Neural crest cell (in vitro differentiated cells): ENCODE results near the gene RNF115. TPM values are rescaled to one million over a fixed set of nuclear protein-coding genes. Genes with fewer than 3 reads are reported as not detected.

Experiments
- DNase-seq: peaks from one replicate; pipeline ENCODE4 v3.0.0; 2021; ENCODE audit warnings: low read depth, mixed read lengths, low spot score
- H3K27ac Mint-ChIP-seq: one replicate; pipeline ENCODE4 v1.8.0; 2021; ENCODE audit warnings: mild to moderate bottlenecking, mixed read lengths; ENCODE audit not compliant: unreplicated experiment
- H3K27me3 Mint-ChIP-seq: 2 replicates; pipeline ENCODE4 v1.8.0; 2021; ENCODE audit warnings: low read depth, mild to moderate bottlenecking, mixed read lengths
- H3K36me3 Mint-ChIP-seq: 2 replicates; pipeline ENCODE4 v1.8.0; 2021; ENCODE audit warnings: low read depth, mild to moderate bottlenecking, mixed read lengths
- H3K4me1 Mint-ChIP-seq: 2 replicates; pipeline ENCODE4 v1.8.0; 2021; ENCODE audit warnings: mixed read lengths
- H3K4me3 Mint-ChIP-seq: one replicate; pipeline ENCODE4 v1.8.0; 2021; ENCODE audit warnings: mild to moderate bottlenecking, mixed read lengths
- H3K9me3 Mint-ChIP-seq: 2 replicates; pipeline ENCODE4 v1.8.0; 2021; ENCODE audit warnings: mixed read lengths
- total RNA-seq: library from RNA; stranded (reverse); gene quantifications from 2 replicates; pipeline ENCODE4 v1.2.1, GENCODE V29; 2021
- TF ChIP-seq, protein P1 (sequence below): fragments of 200-600 bp; sonication (generic); conservative IDR thresholded peaks from 2 replicates; pipeline ENCODE4 v1.5.0; 2021; ENCODE audit warnings: antibody characterized with exemption, mild to moderate bottlenecking

The RNF115 gene
- total RNA-seq, 1 donor from 2014 or later: 12.5 TPM

DNA sequence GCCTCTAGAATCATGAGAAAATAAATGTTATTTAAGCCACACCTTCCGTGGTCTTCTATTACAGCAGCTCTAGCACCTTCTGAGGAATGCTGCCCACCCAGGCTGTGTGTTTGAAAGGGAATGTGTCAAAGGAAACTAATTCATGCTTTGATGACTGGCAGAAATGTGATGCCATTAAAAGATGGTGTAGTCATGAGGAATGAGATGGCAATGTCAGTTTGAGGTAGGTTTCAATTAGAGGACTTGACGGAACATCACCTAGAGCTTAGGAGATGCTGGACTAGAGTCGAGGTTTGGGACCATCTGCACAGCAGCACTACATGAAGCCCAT, 127.3 kb downstream of the RNF115 start:
- DNase-seq: no peak
- H3K36me3 Mint-ChIP-seq: no peaks in the 10 kb centered on the region
- TF ChIP-seq, protein P1, sequence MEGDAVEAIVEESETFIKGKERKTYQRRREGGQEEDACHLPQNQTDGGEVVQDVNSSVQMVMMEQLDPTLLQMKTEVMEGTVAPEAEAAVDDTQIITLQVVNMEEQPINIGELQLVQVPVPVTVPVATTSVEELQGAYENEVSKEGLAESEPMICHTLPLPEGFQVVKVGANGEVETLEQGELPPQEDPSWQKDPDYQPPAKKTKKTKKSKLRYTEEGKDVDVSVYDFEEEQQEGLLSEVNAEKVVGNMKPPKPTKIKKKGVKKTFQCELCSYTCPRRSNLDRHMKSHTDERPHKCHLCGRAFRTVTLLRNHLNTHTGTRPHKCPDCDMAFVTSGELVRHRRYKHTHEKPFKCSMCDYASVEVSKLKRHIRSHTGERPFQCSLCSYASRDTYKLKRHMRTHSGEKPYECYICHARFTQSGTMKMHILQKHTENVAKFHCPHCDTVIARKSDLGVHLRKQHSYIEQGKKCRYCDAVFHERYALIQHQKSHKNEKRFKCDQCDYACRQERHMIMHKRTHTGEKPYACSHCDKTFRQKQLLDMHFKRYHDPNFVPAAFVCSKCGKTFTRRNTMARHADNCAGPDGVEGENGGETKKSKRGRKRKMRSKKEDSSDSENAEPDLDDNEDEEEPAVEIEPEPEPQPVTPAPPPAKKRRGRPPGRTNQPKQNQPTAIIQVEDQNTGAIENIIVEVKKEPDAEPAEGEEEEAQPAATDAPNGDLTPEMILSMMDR: no peak

DNA sequence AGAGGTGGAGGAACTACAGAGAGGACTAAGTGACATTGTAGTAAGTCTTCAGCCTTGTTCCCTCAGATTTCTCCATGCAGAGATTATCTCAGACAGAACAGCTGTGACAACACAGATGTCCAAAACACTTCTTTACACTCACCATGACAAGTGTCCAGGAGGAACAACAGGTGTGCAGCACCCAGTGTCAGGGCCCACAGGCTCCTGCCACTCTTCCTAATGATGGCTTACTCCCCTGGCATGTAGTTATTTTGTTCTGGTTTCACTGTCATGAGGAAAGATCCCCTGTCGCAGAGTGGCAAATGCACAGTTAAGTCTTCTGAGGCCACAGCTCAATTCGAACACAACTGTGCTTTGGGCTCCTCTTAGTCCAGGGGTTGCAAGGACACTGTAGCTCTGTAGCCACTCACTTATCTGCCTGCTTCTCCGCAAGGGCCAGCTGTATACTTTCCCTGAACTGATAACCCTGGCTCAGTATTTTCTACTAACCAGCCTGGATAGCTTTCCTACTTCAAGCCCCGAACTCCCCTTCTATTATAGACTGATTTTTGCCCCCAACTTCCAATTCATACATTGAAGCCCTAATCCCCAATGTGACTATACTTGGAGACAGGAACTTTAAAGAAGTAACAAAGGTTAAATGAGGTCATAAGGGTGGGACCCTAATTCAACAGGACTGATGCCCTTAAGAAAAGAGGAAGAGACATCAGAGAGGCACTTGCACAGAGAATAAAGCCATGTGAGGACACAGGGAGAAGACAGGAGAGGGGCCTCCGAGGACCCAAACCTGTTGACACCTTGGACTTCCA, 127.9 kb downstream of the RNF115 start:
- no peak overlapping the region for H3K4me3 Mint-ChIP-seq
- no peak for DNase-seq
- no peaks in the 10 kb centered on the region for H3K9me3 Mint-ChIP-seq
- H3K4me1 Mint-ChIP-seq: no peaks in the 10 kb centered on the region
- no peaks in the 10 kb centered on the region for H3K36me3 Mint-ChIP-seq
- no peaks in the 10 kb centered on the region for H3K27me3 Mint-ChIP-seq
- no peak overlapping the region for H3K27ac Mint-ChIP-seq
- TF ChIP-seq, protein P1: no peak

More for the DNA sequence above, 127.3 kb downstream of the RNF115 start:
- H3K9me3 Mint-ChIP-seq: no peaks in the 10 kb centered on the region
- H3K4me3 Mint-ChIP-seq: no peak overlapping the region
- H3K27me3 Mint-ChIP-seq: no peaks in the 10 kb centered on the region
- H3K27ac Mint-ChIP-seq: no peak overlapping the region
- no peaks in the 10 kb centered on the region for H3K4me1 Mint-ChIP-seq

DNA sequence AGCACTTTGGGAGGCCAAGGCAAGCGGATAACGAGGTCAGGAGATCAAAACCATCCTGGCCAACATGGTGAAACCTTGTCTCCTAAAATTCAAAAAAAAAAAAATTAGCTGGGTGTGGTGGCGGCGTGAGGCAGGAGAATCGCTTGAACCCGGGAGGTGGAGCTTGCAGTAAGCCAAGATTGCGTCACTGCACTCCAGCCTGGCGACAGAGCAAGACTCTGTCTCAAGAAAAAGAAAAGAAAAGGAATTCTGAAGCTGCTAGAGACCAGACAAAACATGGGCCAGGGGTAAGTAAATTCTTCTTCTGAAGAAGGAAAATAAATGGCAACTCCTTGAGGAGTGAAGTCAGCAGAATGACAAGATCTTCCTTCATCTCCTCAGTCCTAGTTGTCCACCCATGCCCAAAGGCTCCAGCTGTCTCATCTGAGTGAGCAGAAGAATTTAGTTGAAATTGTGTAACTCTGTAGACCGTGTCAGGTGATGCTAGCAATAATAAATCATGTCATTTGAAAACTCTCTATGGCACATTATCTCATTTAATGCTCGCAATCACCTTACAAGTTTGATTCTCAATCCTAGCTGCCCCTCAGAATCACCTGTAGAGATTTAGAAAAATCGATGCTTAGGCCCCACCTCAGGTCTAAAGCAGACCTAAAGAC, 131.0 kb downstream of the RNF115 start:
- H3K27ac Mint-ChIP-seq: no peak overlapping the region
- no peaks in the 10 kb centered on the region for H3K4me1 Mint-ChIP-seq
- H3K36me3 Mint-ChIP-seq: no peaks in the 10 kb centered on the region
- TF ChIP-seq, protein P1: no peak
- H3K27me3 Mint-ChIP-seq: no peaks in the 10 kb centered on the region
- DNase-seq: no peak
- H3K4me3 Mint-ChIP-seq: no peak overlapping the region
- H3K9me3 Mint-ChIP-seq: no peaks in the 10 kb centered on the region

DNA sequence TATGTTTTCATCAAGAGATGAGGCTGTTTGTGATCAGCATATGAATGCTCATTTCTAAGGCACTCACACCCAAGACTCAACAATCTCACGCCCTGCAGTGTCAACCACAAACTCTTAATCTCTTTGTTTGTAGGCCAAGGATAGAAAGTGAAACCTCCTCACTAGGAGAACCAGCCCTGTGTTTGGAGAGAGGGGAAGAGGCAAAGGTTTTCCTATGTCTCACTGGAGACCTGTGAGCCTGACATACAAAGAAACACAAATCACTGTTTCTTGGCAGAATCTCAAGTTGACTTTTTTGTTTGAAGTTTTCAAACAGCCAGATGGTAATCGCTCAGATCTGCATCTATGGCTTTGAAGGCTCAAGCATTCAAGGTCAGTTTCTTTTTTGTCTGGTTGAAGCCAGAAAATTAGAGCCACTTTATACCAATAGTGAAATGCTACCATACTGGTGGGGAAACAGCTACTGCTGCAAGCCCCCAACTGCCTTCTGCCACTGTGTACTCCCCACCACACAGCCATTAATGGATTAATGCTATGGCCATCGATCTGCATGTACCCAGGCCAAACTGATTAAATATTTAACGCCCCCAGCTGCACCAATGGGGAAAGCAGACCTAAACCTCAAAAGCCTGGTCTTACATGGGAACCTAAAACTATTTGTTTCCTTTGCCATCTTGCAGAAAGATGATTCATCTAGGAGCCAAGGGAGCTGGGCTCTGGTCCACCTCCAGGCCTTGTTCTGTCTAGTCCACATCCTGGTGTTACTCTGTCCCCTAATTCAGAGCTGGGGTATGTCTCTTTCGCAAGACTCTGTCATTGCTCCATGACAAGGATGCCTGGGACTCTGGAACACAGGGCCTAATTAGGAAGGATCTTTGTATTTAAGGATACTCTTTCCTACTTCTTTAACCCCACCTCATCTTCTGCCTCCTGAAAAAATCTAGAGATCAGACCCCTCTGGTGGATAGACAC, 133.0 kb downstream of the RNF115 start:
- Mint-ChIP-seq H3K36me3 (no peaks in the 10 kb centered on the region), H3K27ac (no peak overlapping the region), H3K4me3 (no peak overlapping the region), H3K27me3 (no peaks in the 10 kb centered on the region), H3K9me3 (no peaks in the 10 kb centered on the region), H3K4me1 (no peaks in the 10 kb centered on the region)
- DNase-seq: no peak
- TF ChIP-seq, protein P1: no peak

DNA sequence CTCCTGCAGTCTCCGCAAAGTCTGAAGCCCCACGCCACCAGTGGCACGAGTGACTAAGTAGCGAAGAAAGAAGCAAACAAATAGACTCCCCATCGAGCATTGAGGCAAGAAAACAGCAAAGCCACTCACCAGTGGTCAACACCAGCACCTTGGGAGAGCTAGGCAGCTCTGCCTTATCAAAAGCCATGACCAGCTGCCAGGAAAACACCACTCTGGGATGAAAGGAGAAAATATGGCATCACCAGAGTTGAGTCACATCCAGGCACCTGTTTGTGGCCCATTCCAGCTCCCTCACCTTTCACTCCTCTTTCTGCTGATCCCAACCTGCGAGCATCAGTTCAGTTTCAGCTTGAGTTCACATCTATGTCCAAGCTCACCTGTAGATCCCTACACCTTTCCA, 134.0 kb downstream of the RNF115 start:
- no peaks in the 10 kb centered on the region for H3K27me3 Mint-ChIP-seq
- TF ChIP-seq, protein P1: no peak
- H3K36me3 Mint-ChIP-seq: no peaks in the 10 kb centered on the region
- no peak overlapping the region for H3K4me3 Mint-ChIP-seq
- H3K27ac Mint-ChIP-seq: no peak overlapping the region
- H3K4me1 Mint-ChIP-seq: no peaks in the 10 kb centered on the region
- DNase-seq: no peak
- no peaks in the 10 kb centered on the region for H3K9me3 Mint-ChIP-seq
